Measurements from ENCODE around the gene HYDIN. TPM values are rescaled to one million over a fixed set of nuclear protein-coding genes. Genes with fewer than 3 reads are reported as not detected.
A peak's percentile ranks its signal among the peaks of the same experiment; 100 is the strongest.

HYDIN gene
- total and polyA plus RNA-seq, 12 donors = 0.04 to 3.1 (median 1.8) TPM

- TF ChIP-seq CTCF (IDR thresholded peaks at IDR 0.05) = no peak
- DNase-seq = no peak
- H3K4me1 ChIP-seq = no peaks in the 10 kb centered on the region
- no peak overlapping the region for H3K27ac ChIP-seq
- H3K36me3 ChIP-seq = no peaks in the 10 kb centered on the region
- no peak overlapping the region for H3K4me3 ChIP-seq
- H3K27me3 ChIP-seq = peaks cover 0 to 10% (median 0%) of the 10 kb centered on the region in 7 donors
- ATAC-seq = no peak
- intact Hi-C loops (cut with DNase I) = loop anchor here in 1 of 10 donors (10.0 kb wide), 1 partner anchor 98 kb away; no protein-coding TSS in a partner anchor
- peaks cover 0 to 8% (median 0%) of the 10 kb centered on the region in 11 donors for H3K9me3 ChIP-seq
- WGBS, 2 donors = 94 to 95% methylated on average over 3 of the region's 3 CpGs
Observed at GRCh38 chr16:71216714-71217113, 13.8 kb downstream of the HYDIN start.

- ATAC-seq = no peak
- H3K9me3 ChIP-seq = peaks cover 0 to 14% (median 0%) of the 10 kb centered on the region in 11 donors
- H3K36me3 ChIP-seq = no peaks in the 10 kb centered on the region
- intact Hi-C loops (cut with DNase I) = loop anchor here in 1 of 10 donors (10.0 kb wide), 1 partner anchor 100 kb away; no protein-coding TSS in a partner anchor
- peak in 4 of 9 donors; percentile 10 to 27 (median 14) for TF ChIP-seq CTCF (IDR thresholded peaks at IDR 0.05)
- H3K4me3 ChIP-seq = no peak overlapping the region
- 33 to 48% methylated on average over 1 of the region's 1 CpG for WGBS, 2 donors
- H3K27me3 ChIP-seq = peaks cover 0 to 6% (median 0%) of the 10 kb centered on the region in 7 donors
- no peaks in the 10 kb centered on the region for H3K4me1 ChIP-seq
- H3K27ac ChIP-seq = no peak overlapping the region
- no peak for DNase-seq
Observed at GRCh38 chr16:71214746-71215381, 15.7 kb downstream of the HYDIN start.

- peaks cover 0 to 39% (median 15%) of the 10 kb centered on the region in 11 donors for H3K9me3 ChIP-seq
- no peak overlapping the region for H3K27ac ChIP-seq
- H3K4me3 ChIP-seq = no peak overlapping the region
- TF ChIP-seq CTCF (IDR thresholded peaks at IDR 0.05) = no peak
- no peaks in the 10 kb centered on the region for H3K27me3 ChIP-seq
- intact Hi-C loops (cut with DNase I) = no loop called here
- peaks cover 0 to 3% (median 0%) of the 10 kb centered on the region in 9 donors for H3K4me1 ChIP-seq
- H3K36me3 ChIP-seq = no peaks in the 10 kb centered on the region
- ATAC-seq = peak in 7 of 8 donors; percentile 61 to 92 (median 80)
- DNase-seq = peak; percentile 28 to 50
- 57 to 68% methylated on average over 3 of the region's 3 CpGs for WGBS, 2 donors
Observed at GRCh38 chr16:71205482-71206131, 24.9 kb downstream of the HYDIN start.

- Histone ChIP-seq H3K4me1 (peaks cover 0 to 3% (median 0%) of the 10 kb centered on the region in 9 donors), H3K36me3 (no peaks in the 10 kb centered on the region), H3K27ac (no peak overlapping the region), H3K9me3 (peaks cover 0 to 32% (median 15%) of the 10 kb centered on the region in 11 donors), H3K27me3 (no peaks in the 10 kb centered on the region), H3K4me3 (no peak overlapping the region)
- no peak for TF ChIP-seq CTCF (IDR thresholded peaks at IDR 0.05)
- ATAC-seq (no peak), DNase-seq (no peak)
- intact Hi-C loops (cut with DNase I) = no loop called here
- 56 to 68% methylated on average over 2 of the region's 2 CpGs for WGBS, 2 donors
Observed at GRCh38 chr16:71203631-71204030, 26.9 kb downstream of the HYDIN start.
